ENCODE measurements around the gene MEIS2. TPM values are rescaled to one million over a fixed set of nuclear protein-coding genes. Genes with fewer than 3 reads are reported as not detected.
A peak's percentile ranks its signal among the peaks of the same experiment; 100 is the strongest.

MEIS2 gene
- total RNA-seq, 2 donors from 2014 or later: 7.1 to 9.7 TPM

- Histone ChIP-seq H3K27me3 (ENCODE audit: control insufficient read depth, insufficient read depth, low read length, poor library complexity, severe bottlenecking) (no peaks in the 10 kb centered on the region), H3K4me1 (ENCODE audit: control insufficient read depth, insufficient read depth, low read length) (peaks cover 20% of the 10 kb centered on the region), H3K27ac (ENCODE audit: low read depth, low read length) (peak overlapping the region; percentile 77), H3K9ac (ENCODE audit: extremely low read depth, low read length, poor library complexity, severe bottlenecking) (peak overlapping the region; percentile 75), H3K36me3 (ENCODE audit: control insufficient read depth, insufficient read depth, low read length) (no peaks in the 10 kb centered on the region), H3K9me3 (ENCODE audit: control insufficient read depth, low read length) (no peaks in the 10 kb centered on the region), H3K4me3 (ENCODE audit: low read length) (peak overlapping the region; percentile 76)
- H3K4me1 Mint-ChIP-seq: peaks cover 47% of the 10 kb centered on the region
- 20 to 27% methylated on average over 3 to 11 of the region's 12 CpGs for WGBS, 2 experiments (ENCODE audit: insufficient coverage in 1 of 2, insufficient read length in 1 of 2)
- H3K27me3 Mint-ChIP-seq (ENCODE audit: insufficient read depth): no peaks in the 10 kb centered on the region
- H3K36me3 Mint-ChIP-seq (ENCODE audit: low read depth): no peaks in the 10 kb centered on the region
- H3K9me3 Mint-ChIP-seq: no peaks in the 10 kb centered on the region
- DNase-seq: peak; percentile 88
- TF ChIP-seq, protein P1, sequence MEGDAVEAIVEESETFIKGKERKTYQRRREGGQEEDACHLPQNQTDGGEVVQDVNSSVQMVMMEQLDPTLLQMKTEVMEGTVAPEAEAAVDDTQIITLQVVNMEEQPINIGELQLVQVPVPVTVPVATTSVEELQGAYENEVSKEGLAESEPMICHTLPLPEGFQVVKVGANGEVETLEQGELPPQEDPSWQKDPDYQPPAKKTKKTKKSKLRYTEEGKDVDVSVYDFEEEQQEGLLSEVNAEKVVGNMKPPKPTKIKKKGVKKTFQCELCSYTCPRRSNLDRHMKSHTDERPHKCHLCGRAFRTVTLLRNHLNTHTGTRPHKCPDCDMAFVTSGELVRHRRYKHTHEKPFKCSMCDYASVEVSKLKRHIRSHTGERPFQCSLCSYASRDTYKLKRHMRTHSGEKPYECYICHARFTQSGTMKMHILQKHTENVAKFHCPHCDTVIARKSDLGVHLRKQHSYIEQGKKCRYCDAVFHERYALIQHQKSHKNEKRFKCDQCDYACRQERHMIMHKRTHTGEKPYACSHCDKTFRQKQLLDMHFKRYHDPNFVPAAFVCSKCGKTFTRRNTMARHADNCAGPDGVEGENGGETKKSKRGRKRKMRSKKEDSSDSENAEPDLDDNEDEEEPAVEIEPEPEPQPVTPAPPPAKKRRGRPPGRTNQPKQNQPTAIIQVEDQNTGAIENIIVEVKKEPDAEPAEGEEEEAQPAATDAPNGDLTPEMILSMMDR (conservative IDR thresholded peaks at IDR 0.05): no peak
- H3K27ac Mint-ChIP-seq: peak overlapping the region; percentile 98
- H3K4me3 Mint-ChIP-seq: peak overlapping the region; percentile 52
These were observed 54.2 kb downstream of the MEIS2 start for GRCh38 chr15:37045859-37046740.

DNA sequence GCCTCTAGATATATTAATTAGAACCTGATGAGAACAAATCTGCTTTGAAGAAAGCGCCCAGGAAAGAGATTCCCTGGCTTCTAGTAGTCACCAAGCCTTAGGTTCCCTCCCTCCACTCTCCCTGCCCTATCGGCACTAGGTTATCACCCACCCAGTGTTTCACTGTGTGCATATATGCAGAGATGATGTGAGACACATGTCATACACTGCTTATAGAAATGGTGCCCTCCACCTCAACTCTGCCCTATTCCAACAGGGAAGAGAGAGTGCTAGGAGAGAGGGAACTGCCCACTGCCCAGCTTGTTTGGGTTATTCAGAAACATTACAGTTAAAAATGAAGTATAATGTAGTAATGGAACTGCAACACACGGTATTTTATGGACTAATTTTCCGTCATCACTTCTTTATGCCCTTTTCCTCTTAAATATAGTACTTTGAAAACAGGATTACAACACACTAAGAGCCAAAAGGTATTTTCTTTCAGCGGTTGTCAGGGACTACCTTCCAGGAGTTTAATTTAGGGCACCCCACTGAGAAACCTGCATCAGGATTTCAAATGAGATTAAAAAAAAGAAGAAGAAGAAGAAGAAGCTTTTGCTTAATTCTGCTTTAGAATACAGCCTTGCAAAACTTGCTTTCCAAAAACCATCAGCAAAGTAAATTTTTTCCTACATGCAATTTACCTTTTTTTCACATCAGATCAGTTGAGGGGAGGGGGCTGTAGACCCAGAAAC, 55.3 kb downstream of the MEIS2 start:
- Mint-ChIP-seq H3K4me3 (peak overlapping the region; percentile 52), H3K36me3 (ENCODE audit: low read depth) (no peaks in the 10 kb centered on the region), H3K9me3 (no peaks in the 10 kb centered on the region), H3K27me3 (ENCODE audit: insufficient read depth) (no peaks in the 10 kb centered on the region), H3K27ac (peak overlapping the region; percentile 98), H3K4me1 (peaks cover 55% of the 10 kb centered on the region)
- H3K4me1 ChIP-seq (ENCODE audit: control insufficient read depth, insufficient read depth, low read length): peaks cover 29% of the 10 kb centered on the region
- 35 to 100% methylated on average over 1 to 4 of the region's 5 CpGs for WGBS, 2 experiments (ENCODE audit: insufficient coverage in 1 of 2, insufficient read length in 1 of 2)
- no peaks in the 10 kb centered on the region for H3K9me3 ChIP-seq (ENCODE audit: control insufficient read depth, low read length)
- peak overlapping the region; percentile 75 for H3K9ac ChIP-seq (ENCODE audit: extremely low read depth, low read length, poor library complexity, severe bottlenecking)
- TF ChIP-seq, protein P1 (conservative IDR thresholded peaks at IDR 0.05): no peak
- H3K27ac ChIP-seq (ENCODE audit: low read depth, low read length): peak overlapping the region; percentile 77
- DNase-seq: no peak
- peak overlapping the region; percentile 76 for H3K4me3 ChIP-seq (ENCODE audit: low read length)
- H3K36me3 ChIP-seq (ENCODE audit: control insufficient read depth, insufficient read depth, low read length): no peaks in the 10 kb centered on the region
- H3K27me3 ChIP-seq (ENCODE audit: control insufficient read depth, insufficient read depth, low read length, poor library complexity, severe bottlenecking): no peaks in the 10 kb centered on the region

DNA sequence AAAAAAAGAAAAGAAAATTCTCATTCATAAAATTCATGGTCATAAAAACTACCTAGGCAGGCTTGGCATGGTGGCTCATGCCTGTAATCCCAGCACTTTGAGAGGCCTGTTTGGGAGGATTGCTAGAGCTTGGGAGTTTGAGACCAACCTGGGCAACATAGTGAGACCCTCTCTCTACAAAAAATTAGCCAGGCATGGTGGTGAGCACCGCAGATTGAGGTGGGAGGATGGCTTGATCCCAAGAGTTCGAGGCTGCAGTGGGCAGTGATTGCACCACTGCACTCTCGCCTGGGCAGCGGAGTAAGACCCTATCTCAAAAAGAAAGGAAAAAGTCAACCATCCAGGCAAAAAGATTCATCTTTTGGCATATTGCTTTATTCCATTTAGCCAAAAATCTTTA, 58.5 kb downstream of the MEIS2 start:
- H3K9me3 ChIP-seq (ENCODE audit: control insufficient read depth, low read length): no peaks in the 10 kb centered on the region
- TF ChIP-seq, protein P1 (conservative IDR thresholded peaks at IDR 0.05): no peak
- H3K4me3 Mint-ChIP-seq: no peak overlapping the region
- H3K4me3 ChIP-seq (ENCODE audit: low read length): no peak overlapping the region
- no peaks in the 10 kb centered on the region for H3K36me3 ChIP-seq (ENCODE audit: control insufficient read depth, insufficient read depth, low read length)
- H3K27me3 ChIP-seq (ENCODE audit: control insufficient read depth, insufficient read depth, low read length, poor library complexity, severe bottlenecking): no peaks in the 10 kb centered on the region
- peaks cover 20% of the 10 kb centered on the region for H3K4me1 ChIP-seq (ENCODE audit: control insufficient read depth, insufficient read depth, low read length)
- H3K27ac ChIP-seq (ENCODE audit: low read depth, low read length): no peak overlapping the region
- peaks cover 52% of the 10 kb centered on the region for H3K4me1 Mint-ChIP-seq
- H3K36me3 Mint-ChIP-seq (ENCODE audit: low read depth): no peaks in the 10 kb centered on the region
- H3K27ac Mint-ChIP-seq: no peak overlapping the region
- WGBS, 2 experiments (ENCODE audit: insufficient coverage in 1 of 2, insufficient read length in 1 of 2): 90 to 97% methylated on average over 2 to 4 of the region's 4 CpGs
- no peak overlapping the region for H3K9ac ChIP-seq (ENCODE audit: extremely low read depth, low read length, poor library complexity, severe bottlenecking)
- no peak for DNase-seq
- peaks cover 12% of the 10 kb centered on the region for H3K27me3 Mint-ChIP-seq (ENCODE audit: insufficient read depth)
- no peaks in the 10 kb centered on the region for H3K9me3 Mint-ChIP-seq
